Measurements from ENCODE around the gene DNAJA3. TPM values are rescaled to one million over a fixed set of nuclear protein-coding genes. Genes with fewer than 3 reads are reported as not detected.

Gene DNAJA3
- total and polyA plus RNA-seq, 2 donors (not counting 3 experiments of a cell fraction or from before 2014, with no cell fraction given) = 33.4 to 45.4 TPM

GRCh38 chr16:4386451-4386805, 39.2 kb upstream of the DNAJA3 start:
- H3K9me1 ChIP-seq (replicated peaks; ENCODE audit: control insufficient read depth, extremely low read depth, insufficient read depth, low read length) = no peaks in the 10 kb centered on the region
- no peaks in the 10 kb centered on the region for H3K79me2 ChIP-seq (ENCODE audit: control insufficient read depth, insufficient read depth, low read length)
- no peak overlapping the region for H3K9ac ChIP-seq (replicated peaks; ENCODE audit: extremely low read depth, insufficient read depth, low read length)
- POLR2A ChIA-PET = interaction anchor here (0.6 kb wide), 1 partner anchor 38 kb away, joined by 3 read pairs; no protein-coding TSS in a partner anchor
- dilution Hi-C loops (cut with MboI; ENCODE audit: extremely low pct_ligation_motif_present, low sequenced_read_pairs) = no loop called here
- no peak overlapping the region for H2AFZ ChIP-seq (ENCODE audit: low read depth, low read length)
- BruUV-seq (replicated peaks) = no TSS peak
- intact Hi-C loops (cut with micrococcal nuclease) = no loop called here
- no peak for DNase-seq (ENCODE audit: low read depth, low spot score)
- no peak overlapping the region for H3K4me2 ChIP-seq (ENCODE audit: insufficient read depth, low read length)
- H3K27me3 ChIP-seq (ENCODE audit: control insufficient read depth in 2 of 2, insufficient read depth in 2 of 2, low read length in 2 of 2) = no peaks in the 10 kb centered on the region
- H3K4me3 ChIP-seq (replicated peaks in 1 of 3; ENCODE audit: insufficient read depth in 1 of 3, low read depth in 1 of 3, low read length in 3 of 3) = no peak overlapping the region
- TF ChIP-seq POLR2A (IDR thresholded peaks at IDR 0.05; ENCODE audit: low read depth, low read length) (no peak), EZH2 (IDR thresholded peaks at IDR 0.05; ENCODE audit: borderline replicate concordance, low read depth, low read length, severe bottlenecking) (no peak), MYC (IDR thresholded peaks at IDR 0.05; ENCODE audit: low read depth, low read length) (no peak), JUN (IDR thresholded peaks at IDR 0.05; ENCODE audit: borderline replicate concordance, insufficient read depth, insufficient read length, low read depth) (no peak), POLR2AphosphoS5 (IDR thresholded peaks at IDR 0.05; ENCODE audit: insufficient read depth, low read depth, low read length) (no peak), CTCF (IDR thresholded peaks at IDR 0.05; ENCODE audit: extremely low read depth in 1 of 2, insufficient read depth in 1 of 2, low read depth in 1 of 2, low read length in 2 of 2) (no peak), FOS (IDR thresholded peaks at IDR 0.05; ENCODE audit: borderline replicate concordance, insufficient read depth, low read length) (no peak), GATA2 (IDR thresholded peaks at IDR 0.05; ENCODE audit: insufficient read depth, insufficient read length, low read depth, low read length) (no peak)
- TF ChIP-seq, protein P1, sequence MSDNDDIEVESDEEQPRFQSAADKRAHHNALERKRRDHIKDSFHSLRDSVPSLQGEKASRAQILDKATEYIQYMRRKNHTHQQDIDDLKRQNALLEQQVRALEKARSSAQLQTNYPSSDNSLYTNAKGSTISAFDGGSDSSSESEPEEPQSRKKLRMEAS (IDR thresholded peaks at IDR 0.05; ENCODE audit: insufficient read depth, insufficient read length) = no peak
- H3K9me3 ChIP-seq (replicated peaks; ENCODE audit: control insufficient read depth, insufficient read depth, low read length) = no peaks in the 10 kb centered on the region
- CTCF ChIA-PET = interaction anchor here (0.6 to 2.5 kb wide), 6 partner anchors 10 to 27 kb away, joined by 3 to 18 read pairs (median 4); no protein-coding TSS in a partner anchor
- no peak overlapping the region for H3K27ac ChIP-seq (ENCODE audit: insufficient read depth, low read depth, low read length)
- no peak for FAIRE-seq
- peaks cover 22% of the 10 kb centered on the region for H3K4me1 ChIP-seq (ENCODE audit: control insufficient read depth, extremely low read depth, insufficient read depth, low read length)
- H4K20me1 ChIP-seq (replicated peaks; ENCODE audit: control insufficient read depth, extremely low read depth, insufficient read depth, low read length) = no peaks in the 10 kb centered on the region
- peaks cover 0 to 18% of the 10 kb centered on the region in 2 experiments for H3K36me3 ChIP-seq (ENCODE audit: control insufficient read depth in 2 of 2, extremely low read depth in 1 of 2, insufficient read depth in 2 of 2, low read length in 2 of 2)

Measured in endothelial cell of umbilical vein (primary cell).